ENCODE results near the gene HDLBP. TPM values are rescaled to one million over a fixed set of nuclear protein-coding genes. Genes with fewer than 3 reads are reported as not detected.

Gene HDLBP
- total RNA-seq, 6 experiments from 2014 or later, result 991 to 1,153 (median 1,104) TPM

GRCh38 chr2:241215421-241215820, 100.1 kb downstream of the HDLBP start:
- no peak for DNase-seq
- Mint-ChIP-seq H3K36me3 (ENCODE audit: low read depth) (no peaks in the 10 kb centered on the region), H3K9me3 (no peaks in the 10 kb centered on the region; the same call in 1 of the 2 replicates), H3K4me3 (no peak overlapping the region), H3K27me3 (ENCODE audit: insufficient read depth) (peaks cover 36% of the 10 kb centered on the region), H3K4me1 (ENCODE audit: low read depth) (peaks cover 18% of the 10 kb centered on the region), H3K27ac (no peak overlapping the region)
- no peak for TF ChIP-seq CTCF (IDR thresholded peaks at IDR 0.05)

GRCh38 chr2:241214766-241215165, 100.7 kb downstream of the HDLBP start:
- H3K27ac Mint-ChIP-seq, result no peak overlapping the region
- H3K9me3 Mint-ChIP-seq, result no peaks in the 10 kb centered on the region
- TF ChIP-seq CTCF (IDR thresholded peaks at IDR 0.05), result no peak
- no peaks in the 10 kb centered on the region for H3K36me3 Mint-ChIP-seq (ENCODE audit: low read depth)
- no peak for DNase-seq
- H3K27me3 Mint-ChIP-seq (ENCODE audit: insufficient read depth), result peaks cover 37% of the 10 kb centered on the region
- H3K4me3 Mint-ChIP-seq, result no peak overlapping the region
- H3K4me1 Mint-ChIP-seq (ENCODE audit: low read depth), result peaks cover 14% of the 10 kb centered on the region

- no peak for DNase-seq
- H3K27ac Mint-ChIP-seq, result no peak overlapping the region
- H3K27me3 Mint-ChIP-seq (ENCODE audit: insufficient read depth), result peaks cover 36% of the 10 kb centered on the region
- TF ChIP-seq CTCF (IDR thresholded peaks at IDR 0.05), result no peak
- no peak overlapping the region for H3K4me3 Mint-ChIP-seq
- no peaks in the 10 kb centered on the region for H3K36me3 Mint-ChIP-seq (ENCODE audit: low read depth)
- peaks cover 9% of the 10 kb centered on the region for H3K4me1 Mint-ChIP-seq (ENCODE audit: low read depth)
- no peaks in the 10 kb centered on the region for H3K9me3 Mint-ChIP-seq
Measured at GRCh38 chr2:241214209-241214608, 101.3 kb downstream of the HDLBP start.

- Mint-ChIP-seq H3K4me3 (no peak overlapping the region), H3K27ac (no peak overlapping the region), H3K9me3 (no peaks in the 10 kb centered on the region), H3K4me1 (ENCODE audit: low read depth) (peaks cover 2% of the 10 kb centered on the region), H3K36me3 (ENCODE audit: low read depth) (no peaks in the 10 kb centered on the region), H3K27me3 (ENCODE audit: insufficient read depth) (peaks cover 36% of the 10 kb centered on the region)
- no peak for TF ChIP-seq CTCF (IDR thresholded peaks at IDR 0.05)
- DNase-seq, result no peak
Measured at GRCh38 chr2:241213567-241213966, 101.9 kb downstream of the HDLBP start.

- no peaks in the 10 kb centered on the region for H3K36me3 Mint-ChIP-seq (ENCODE audit: low read depth)
- H3K9me3 Mint-ChIP-seq, result no peaks in the 10 kb centered on the region
- no peak for TF ChIP-seq CTCF (IDR thresholded peaks at IDR 0.05)
- H3K27me3 Mint-ChIP-seq (ENCODE audit: insufficient read depth), result peaks cover 36% of the 10 kb centered on the region
- H3K27ac Mint-ChIP-seq, result no peak overlapping the region
- H3K4me1 Mint-ChIP-seq (ENCODE audit: low read depth), result no peaks in the 10 kb centered on the region
- DNase-seq, result no peak
- H3K4me3 Mint-ChIP-seq, result no peak overlapping the region
Measured at GRCh38 chr2:241213041-241213440, 102.4 kb downstream of the HDLBP start.

- DNase-seq, result no peak
- H3K4me1 Mint-ChIP-seq (ENCODE audit: low read depth), result no peaks in the 10 kb centered on the region
- H3K27me3 Mint-ChIP-seq (ENCODE audit: insufficient read depth), result peaks cover 36% of the 10 kb centered on the region
- no peak for TF ChIP-seq CTCF (IDR thresholded peaks at IDR 0.05)
- H3K27ac Mint-ChIP-seq, result no peak overlapping the region
- H3K9me3 Mint-ChIP-seq, result no peaks in the 10 kb centered on the region
- no peak overlapping the region for H3K4me3 Mint-ChIP-seq
- no peaks in the 10 kb centered on the region for H3K36me3 Mint-ChIP-seq (ENCODE audit: low read depth)
Measured at GRCh38 chr2:241211276-241211675, 104.2 kb downstream of the HDLBP start.

Data from HFFc6 (cell line).